Esophagus muscularis mucosa (tissue), 4 donors: ENCODE results near the gene ACOT8. TPM values are rescaled to one million over a fixed set of nuclear protein-coding genes. Genes with fewer than 3 reads are reported as not detected.
"Not testable (repeated sequence)": the region's sequence is repeated elsewhere in the genome, so short reads cannot be mapped to it uniquely, and the experiment has no call there.

ENCODE experiments used
- DNase-seq: peaks from one replicate; pipeline ENCODE4 v3.0.0-alpha.2; 2017; ENCODE audit errors: extremely low spot score
- H3K27ac ChIP-seq, 4 donors: fragments of 200-600 bp; sonication (generic); replicated peaks in 1 of 4; 1 replicate in 3 of 4; 2 replicates in 1 of 4; pipeline ENCODE4 v1.5.1; 2016 to 2019; ENCODE audit warnings: mild to moderate bottlenecking in 1 of 4
- H3K27me3 ChIP-seq, 4 donors: fragments of 200-600 bp; sonication (generic); one replicate each; pipeline versions ENCODE4 v1.5.1 to v1.6.0; 2016 to 2019
- H3K36me3 ChIP-seq, 4 donors: fragments of 200-600 bp; sonication (generic); one replicate each; pipeline ENCODE4 v1.5.1; 2016 to 2019
- H3K4me1 ChIP-seq, 4 donors: fragments of 200-600 bp; sonication (generic); one replicate each; pipeline ENCODE4 v1.5.1; 2016 to 2019
- H3K4me3 ChIP-seq, 4 donors: fragments of 200-600 bp; sonication (generic); 1 replicate in 2 of 4; 2 replicates in 2 of 4; pipeline ENCODE4 v1.5.1; 2016 to 2019; ENCODE audit warnings: mild to moderate bottlenecking in 4 of 4, moderate library complexity in 1 of 4
- H3K9me3 ChIP-seq, 4 donors: fragments of 200-600 bp; sonication (generic); 1 replicate in 3 of 4; 2 replicates in 1 of 4; pipeline ENCODE4 v1.5.1; 2016 to 2019
- EP300 ChIP-seq: sonication (generic); formaldehyde crosslinking; IDR thresholded peaks from one replicate; pipeline ENCODE4 v1.6.1; 2017; ENCODE audit warnings: antibody characterized with exemption
- POLR2A ChIP-seq: fragments of 450-650 bp; IDR thresholded peaks from one replicate; pipeline ENCODE4 v1.6.1; 2017; ENCODE audit warnings: antibody characterized with exemption, moderate library complexity, mild to moderate bottlenecking, low read depth
- POLR2AphosphoS5 ChIP-seq, 2 donors: sonication (generic); formaldehyde crosslinking; IDR thresholded peaks; one replicate each; pipeline ENCODE4 v1.6.1; 2017; ENCODE audit warnings: antibody characterized with exemption in 2 of 2
- WGBS: methylation state at CpG from one replicate; pipeline ENCODE4 v1.1.5; 2018; 5-methylcytosine and 5-hydroxymethylcytosine counted together
- intact Hi-C: fragments of 100-400 bp; cut with DNase I; formaldehyde crosslinking; loops from one replicate; pipeline ENCODE4 v1.15.1; 2023
- total RNA-seq, 4 donors: library from RNA; depleted of rRNA; stranded (reverse); fragments of >200 nt; gene quantifications; one replicate each; pipeline versions ENCODE4 v1.1.0 to v1.2.1, GENCODE V29; 2016
- TF ChIP-seq, protein P1 (sequence below), 3 experiments: fragments of 200-600 bp in 2 of 3; fragments of 450-650 bp in 1 of 3; sonication (generic) in 2 of 3; IDR thresholded peaks; one replicate each; pipeline ENCODE4 v1.5.1; 2017 to 2019; ENCODE audit warnings: antibody characterized with exemption in 3 of 3, mild to moderate bottlenecking in 2 of 3, moderate library complexity in 1 of 3

ACOT8 gene
- total RNA-seq, 4 donors from 2014 or later = 30.0 to 41.9 (median 33.7) TPM

DNA sequence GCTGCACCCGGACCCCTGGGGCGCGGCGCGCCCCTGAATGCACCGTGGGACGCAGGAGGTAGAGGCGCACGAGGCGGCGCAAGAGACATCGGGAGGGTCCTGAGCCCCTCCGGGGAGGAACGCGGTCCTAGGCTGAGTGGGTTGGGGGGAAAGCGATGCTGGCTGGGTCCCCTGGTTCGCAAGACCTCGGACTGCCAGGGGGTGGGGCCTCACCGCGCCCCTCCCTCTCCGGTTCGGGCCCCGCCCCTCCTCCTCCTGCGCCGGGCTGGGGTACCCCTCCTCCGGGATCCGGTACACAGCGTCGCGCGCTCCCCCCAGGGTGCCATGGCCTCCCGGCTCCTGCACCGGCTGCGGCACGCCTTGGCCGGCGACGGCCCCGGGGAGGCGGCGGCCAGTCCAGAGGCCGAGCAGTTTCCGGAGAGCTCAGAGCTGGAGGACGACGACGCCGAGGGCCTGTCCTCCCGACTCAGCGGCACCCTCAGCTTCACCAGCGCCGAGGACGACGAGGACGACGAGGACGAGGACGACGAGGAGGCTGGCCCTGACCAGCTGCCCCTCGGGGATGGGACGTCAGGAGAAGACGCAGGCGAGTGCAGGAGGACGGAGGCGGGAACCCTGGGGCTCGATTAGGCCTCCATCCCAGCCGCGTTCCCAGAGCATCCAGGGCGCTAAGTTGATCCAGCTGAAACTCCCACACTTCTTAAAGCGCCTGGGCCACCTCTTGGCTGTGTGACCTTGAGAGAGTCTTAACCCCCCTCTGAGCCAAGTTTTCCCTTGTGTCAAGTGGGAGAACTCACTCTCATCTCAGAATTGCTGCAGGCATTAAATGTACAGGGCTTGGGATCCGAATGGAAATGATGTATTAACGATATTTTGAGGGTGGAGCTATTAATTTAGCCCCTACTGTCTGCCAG is 23.1 kb downstream of the ACOT8 start:
- peak overlapping the region; percentile 96 to 100 (median 97) for H3K27ac ChIP-seq
- 10% methylated on average over 10 of the region's 71 CpGs for WGBS
- DNase-seq = no peak
- H3K4me3 ChIP-seq = peak overlapping the region; percentile 73 to 95 (median 80)
- peaks cover 0 to 25% (median 12%) of the 10 kb centered on the region in 4 donors for H3K36me3 ChIP-seq
- TF ChIP-seq EP300 = no peak
- peak; percentile 48 to 66 for TF ChIP-seq POLR2AphosphoS5 (IDR thresholded peaks at IDR 0.05)
- peak; percentile 36 for TF ChIP-seq POLR2A
- intact Hi-C loops = no loop called here
- peaks cover 32 to 52% (median 48%) of the 10 kb centered on the region in 4 donors for H3K4me1 ChIP-seq
- H3K27me3 ChIP-seq = no peaks in the 10 kb centered on the region
- peaks cover 0 to 2% (median 0%) of the 10 kb centered on the region in 4 donors for H3K9me3 ChIP-seq

DNA sequence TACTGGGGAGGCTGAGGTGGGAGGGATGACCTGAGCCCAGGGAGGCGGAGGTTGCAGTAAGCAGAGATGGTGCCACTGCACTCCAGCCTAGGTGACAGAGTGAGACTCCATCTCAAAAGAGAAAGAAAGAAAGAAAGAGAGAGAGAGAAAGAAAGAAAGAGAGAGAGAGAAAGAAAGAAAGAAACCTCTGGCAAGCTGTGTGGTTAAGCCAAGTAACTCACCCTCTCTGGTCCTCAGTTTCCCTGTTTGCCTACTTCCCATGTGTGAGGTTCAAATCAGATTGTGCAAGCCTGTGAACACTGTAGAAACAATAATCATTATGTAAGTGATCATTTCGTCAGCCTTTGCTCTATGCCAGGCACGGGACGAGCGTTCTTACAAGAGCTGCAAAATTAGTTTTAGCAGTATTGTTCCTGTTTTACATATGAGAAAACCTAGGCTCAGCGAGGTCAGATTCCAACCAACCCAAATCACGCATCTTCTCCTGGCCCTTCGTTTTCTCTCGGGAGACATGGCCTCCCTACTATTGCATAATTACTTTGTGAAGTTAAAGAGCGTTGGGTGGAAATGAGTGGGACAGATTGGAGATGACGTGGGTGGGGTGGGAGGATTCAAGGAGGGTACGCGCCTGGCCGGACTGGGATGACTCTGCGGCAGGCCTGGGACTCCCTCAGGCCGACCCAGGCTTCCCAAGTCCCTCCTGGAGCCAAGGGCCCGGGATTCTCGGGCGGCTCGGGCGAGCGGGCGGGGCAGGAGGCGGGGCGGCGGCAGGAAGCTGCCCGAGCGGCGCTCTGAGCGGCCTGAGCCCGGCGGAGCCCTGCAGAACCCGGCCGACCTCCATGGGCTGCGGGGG is 23.9 kb downstream of the ACOT8 start, which contains the start of gene SNX21:
TSS of gene SNX21 (plus strand) at position 770 of the 853 bp plus-strand sequence. CDS start 121 bp downstream, outside the sequence.
- Histone ChIP-seq H3K36me3 (peaks cover 0 to 17% (median 8%) of the 10 kb centered on the region in 4 donors), H3K4me3 (peak within 1 kb of the TSS; percentile 73 to 95 (median 80)), H3K4me1 (peaks cover 35 to 59% (median 50%) of the 10 kb centered on the region in 4 donors), H3K27ac (peak within 1 kb of the TSS; percentile 96 to 100 (median 97)), H3K27me3 (no peaks in the 10 kb centered on the region), H3K9me3 (peaks cover 0 to 2% (median 0%) of the 10 kb centered on the region in 4 donors)
- TF ChIP-seq, protein P1, sequence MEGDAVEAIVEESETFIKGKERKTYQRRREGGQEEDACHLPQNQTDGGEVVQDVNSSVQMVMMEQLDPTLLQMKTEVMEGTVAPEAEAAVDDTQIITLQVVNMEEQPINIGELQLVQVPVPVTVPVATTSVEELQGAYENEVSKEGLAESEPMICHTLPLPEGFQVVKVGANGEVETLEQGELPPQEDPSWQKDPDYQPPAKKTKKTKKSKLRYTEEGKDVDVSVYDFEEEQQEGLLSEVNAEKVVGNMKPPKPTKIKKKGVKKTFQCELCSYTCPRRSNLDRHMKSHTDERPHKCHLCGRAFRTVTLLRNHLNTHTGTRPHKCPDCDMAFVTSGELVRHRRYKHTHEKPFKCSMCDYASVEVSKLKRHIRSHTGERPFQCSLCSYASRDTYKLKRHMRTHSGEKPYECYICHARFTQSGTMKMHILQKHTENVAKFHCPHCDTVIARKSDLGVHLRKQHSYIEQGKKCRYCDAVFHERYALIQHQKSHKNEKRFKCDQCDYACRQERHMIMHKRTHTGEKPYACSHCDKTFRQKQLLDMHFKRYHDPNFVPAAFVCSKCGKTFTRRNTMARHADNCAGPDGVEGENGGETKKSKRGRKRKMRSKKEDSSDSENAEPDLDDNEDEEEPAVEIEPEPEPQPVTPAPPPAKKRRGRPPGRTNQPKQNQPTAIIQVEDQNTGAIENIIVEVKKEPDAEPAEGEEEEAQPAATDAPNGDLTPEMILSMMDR (IDR thresholded peaks at IDR 0.05) = no peak
- TF ChIP-seq POLR2AphosphoS5 (IDR thresholded peaks at IDR 0.05) = peak; percentile 71 to 74
- TF ChIP-seq EP300 = no peak
- TF ChIP-seq POLR2A = peak; percentile 24
- DNase-seq = peak; percentile 97
- WGBS = 6% methylated on average over 16 of the region's 35 CpGs
- intact Hi-C loops = no loop called here

DNA sequence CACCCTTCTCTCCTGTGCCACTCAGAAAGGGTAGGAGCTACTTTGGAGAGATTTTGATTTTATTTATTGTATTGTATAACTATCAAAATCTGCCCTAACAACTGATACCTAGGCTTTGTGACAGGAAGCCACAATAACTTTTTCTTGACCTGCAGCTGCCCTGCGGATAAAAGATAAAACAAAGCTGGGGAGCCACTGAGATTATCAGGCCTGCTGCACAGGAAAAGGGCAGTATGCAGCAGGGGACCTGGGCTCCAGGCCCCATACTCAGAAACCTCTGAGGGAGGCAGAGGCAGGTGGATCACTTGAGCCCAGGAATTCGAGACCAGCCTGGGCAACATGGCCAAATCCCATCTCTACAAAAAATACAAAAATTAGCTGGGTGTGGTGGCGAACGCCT is 24.6 kb downstream of the ACOT8 start:
- WGBS = 75% methylated on average over 4 of the region's 4 CpGs

DNA sequence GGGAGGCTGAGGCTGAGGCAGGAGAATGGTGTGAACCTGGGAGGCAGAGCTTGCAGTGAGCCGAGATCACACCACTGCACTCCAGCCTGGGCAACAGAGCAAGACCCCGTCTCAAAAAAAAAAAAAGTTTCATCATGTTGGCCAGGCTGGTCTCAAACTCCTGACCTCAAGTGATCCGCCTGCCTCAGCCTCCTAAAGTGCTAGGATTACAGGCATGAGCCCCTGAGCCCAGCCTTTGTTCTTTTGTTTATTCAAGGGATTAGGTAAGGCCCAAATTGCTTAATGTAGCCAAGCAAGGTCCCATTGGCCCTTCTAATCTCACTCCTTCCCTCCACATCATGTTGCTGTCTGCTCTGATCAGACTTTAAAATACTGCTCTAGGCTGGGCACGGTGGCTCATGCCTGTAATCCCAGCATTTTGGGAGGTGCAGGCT is 27.5 kb downstream of the ACOT8 start:
- H3K27me3 ChIP-seq, DNase-seq, intact Hi-C loops, H3K9me3 ChIP-seq, H3K4me3 ChIP-seq, H3K27ac ChIP-seq, H3K36me3 ChIP-seq: not testable (repeated sequence)
- 58% methylated on average over 1 of the region's 4 CpGs for WGBS
- H3K4me1 ChIP-seq = peaks cover 25 to 62% (median 39%) of the 10 kb centered on the region in 4 donors

More for the DNA sequence above, 24.6 kb downstream of the ACOT8 start:
- DNase-seq = no peak
- intact Hi-C loops = no loop called here
- H3K27ac ChIP-seq = peak overlapping the region; percentile 96 to 100 (median 97)
- H3K9me3 ChIP-seq = peaks cover 0 to 2% (median 0%) of the 10 kb centered on the region in 4 donors
- peaks cover 35 to 62% (median 51%) of the 10 kb centered on the region in 4 donors for H3K4me1 ChIP-seq
- H3K4me3 ChIP-seq = peak overlapping the region; percentile 73 to 95 (median 80)
- peaks cover 0 to 12% (median 4%) of the 10 kb centered on the region in 4 donors for H3K36me3 ChIP-seq
- no peaks in the 10 kb centered on the region for H3K27me3 ChIP-seq
- TF ChIP-seq, protein P1 (IDR thresholded peaks at IDR 0.05) = no peak
- TF ChIP-seq EP300 (no peak), POLR2AphosphoS5 (IDR thresholded peaks at IDR 0.05) (no peak), POLR2A (no peak)

DNA sequence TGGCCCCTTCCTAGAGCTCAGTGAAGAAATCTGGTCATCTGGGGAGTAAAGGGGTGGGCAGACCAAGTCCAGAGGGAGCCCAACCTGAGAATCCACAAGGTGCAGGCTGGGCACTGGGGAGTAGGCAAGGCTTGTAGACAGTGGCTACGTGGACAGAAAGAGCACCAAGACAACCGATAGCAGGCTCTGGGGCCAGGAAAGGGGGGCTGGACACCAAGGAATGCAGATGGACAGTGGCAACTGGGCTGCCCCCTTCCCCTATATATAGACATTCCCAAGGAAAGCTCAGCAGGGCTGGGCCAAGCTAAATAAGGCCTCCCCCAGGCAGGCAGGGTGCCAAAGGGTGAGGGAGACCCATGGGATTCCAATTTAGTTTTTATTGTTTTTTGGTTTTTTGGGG is 28.6 kb downstream of the ACOT8 start:
- H3K4me1 ChIP-seq = peaks cover 29 to 66% (median 44%) of the 10 kb centered on the region in 4 donors
- no peak for TF ChIP-seq POLR2A
- TF ChIP-seq, protein P1 (IDR thresholded peaks at IDR 0.05) = no peak
- TF ChIP-seq EP300 = no peak
- no peak for TF ChIP-seq POLR2AphosphoS5 (IDR thresholded peaks at IDR 0.05)
- intact Hi-C loops = no loop called here
- H3K36me3 ChIP-seq = no peaks in the 10 kb centered on the region
- peaks cover 0 to 2% (median 0%) of the 10 kb centered on the region in 4 donors for H3K9me3 ChIP-seq
- H3K4me3 ChIP-seq = no peak overlapping the region
- peaks cover 0 to 6% (median 0%) of the 10 kb centered on the region in 4 donors for H3K27me3 ChIP-seq
- H3K27ac ChIP-seq = peak overlapping the region in 3 of 4 donors; percentile 24 to 74 (median 69)
- no peak for DNase-seq
- 18% methylated on average over 2 of the region's 2 CpGs for WGBS
